GM21529 (cell line): Measurements from ENCODE around the gene USP28.
"Not testable (repeated sequence)": the region's sequence is repeated elsewhere in the genome, so short reads cannot be mapped to it uniquely, and the experiment has no call there.

ENCODE experiments used
- ATAC-seq: cut with Tn5 transposase; IDR thresholded peaks from one replicate; pipeline ENCODE4 v1.9.1; 2021; ENCODE audit not compliant: unreplicated experiment

Gene USP28

DNA sequence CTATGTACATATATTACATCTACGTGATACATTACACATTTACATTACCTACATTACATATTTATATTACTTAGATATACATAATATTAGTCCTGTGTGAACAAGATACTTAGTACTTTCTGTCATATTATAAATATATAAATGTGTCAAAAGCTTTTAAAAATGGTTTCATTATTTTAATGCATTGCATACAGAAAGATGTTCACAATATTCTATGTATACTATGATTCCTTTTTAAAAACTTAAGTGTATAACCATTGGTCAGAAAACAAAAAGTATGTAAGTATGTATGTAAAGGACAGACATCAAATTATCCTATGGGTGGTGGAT lies 101.2 kb downstream of the USP28 start:
- no peak for ATAC-seq

- peak; percentile 98 for ATAC-seq
Measured at GRCh38 chr11:113773416-113774173, 101.8 kb downstream of the USP28 start, which contains the start of gene ZW10. Gene ZW10, minus strand, starts transcription at chr11:113773692. Its CDS starts 26 bp downstream, at chr11:113773666.

DNA sequence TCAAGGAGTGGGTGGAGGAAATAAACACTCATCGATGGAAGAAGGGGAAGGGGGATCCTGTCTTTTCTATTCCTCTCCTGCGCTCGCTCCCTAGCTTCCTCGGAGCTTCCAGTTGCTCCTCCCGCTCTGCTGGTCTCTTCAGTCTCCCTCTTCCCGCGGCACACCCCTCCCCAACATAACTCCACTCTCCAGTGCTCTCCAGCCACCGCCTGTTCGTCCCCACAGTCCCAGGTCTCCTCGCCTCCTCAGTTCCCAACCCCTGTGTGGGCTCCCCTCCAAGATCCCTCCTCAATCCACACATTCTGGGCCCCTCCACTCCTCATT lies 102.3 kb downstream of the USP28 start:
- no peak for ATAC-seq

DNA sequence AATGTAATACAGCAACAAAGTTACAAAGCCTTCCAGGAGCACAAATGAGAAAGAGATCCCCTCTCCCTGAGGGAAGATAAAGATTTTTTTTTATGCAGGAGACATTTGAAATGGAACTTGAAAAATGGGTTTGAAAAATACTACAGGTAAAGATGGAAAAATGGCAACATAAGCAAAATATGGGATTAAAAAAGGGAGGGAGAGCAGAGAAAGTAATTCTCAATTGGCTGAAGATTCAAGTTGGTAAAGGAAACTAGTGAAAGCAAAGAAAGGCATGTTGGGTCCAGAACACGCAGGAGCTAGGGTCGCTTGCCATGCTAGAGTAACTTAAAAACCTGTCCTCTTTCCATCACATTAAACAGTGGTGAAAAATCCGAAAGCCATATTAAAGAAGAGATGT lies 103.4 kb downstream of the USP28 start:
- ATAC-seq, result no peak

DNA sequence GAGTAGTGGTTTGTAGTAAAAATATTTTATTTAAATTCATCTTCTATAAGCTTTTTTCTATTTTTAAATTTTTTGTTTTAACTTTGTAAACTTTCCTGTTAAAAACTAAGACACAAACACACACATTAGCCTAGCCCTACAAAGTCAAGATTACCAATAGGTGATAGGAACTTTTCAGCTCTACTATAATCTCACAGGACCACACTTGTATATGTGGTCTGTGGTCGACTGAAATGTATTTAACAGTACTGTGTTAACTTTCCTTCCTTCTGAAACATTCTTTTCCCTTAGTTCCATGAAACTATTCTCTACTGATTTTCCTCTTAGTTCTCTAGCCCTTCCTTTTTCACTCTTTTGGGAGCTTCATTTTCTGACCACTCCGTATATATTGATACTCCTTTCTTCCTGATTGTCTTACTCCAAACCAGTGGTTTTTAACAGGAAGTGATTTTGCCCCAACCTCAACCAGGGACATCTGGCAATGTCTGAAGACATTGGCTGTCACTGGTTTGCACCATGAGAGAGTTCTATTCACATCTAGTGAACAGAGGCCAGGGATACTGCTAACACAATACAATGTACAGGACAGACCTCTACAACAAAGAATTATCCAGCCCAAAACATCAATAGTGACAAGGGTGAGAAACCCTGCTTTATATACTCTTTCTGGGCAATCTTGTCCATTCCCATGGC lies 110.7 kb downstream of the USP28 start:
- no peak for ATAC-seq

DNA sequence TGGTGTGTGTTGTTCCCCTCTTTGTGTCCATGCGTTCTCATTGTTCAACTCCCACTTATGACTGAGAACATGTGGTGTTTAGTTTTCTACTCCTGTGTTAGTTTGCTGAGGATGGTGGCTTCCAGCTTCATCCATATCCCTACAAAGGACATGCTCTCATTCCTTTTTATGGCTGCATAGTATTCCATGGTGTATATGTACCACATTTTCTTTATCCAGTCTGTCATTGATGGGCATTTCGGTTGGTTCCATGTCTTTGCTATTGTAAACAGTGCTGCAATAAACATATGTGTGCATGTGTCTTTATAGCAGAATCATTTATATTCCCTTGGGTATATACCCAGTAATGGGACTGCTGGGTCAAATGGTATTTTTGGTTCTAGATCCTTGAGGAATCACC lies 112.3 kb downstream of the USP28 start:
- not testable (repeated sequence) for ATAC-seq

GRCh38 chr11:113760241-113760640 lies 115.1 kb downstream of the USP28 start:
- ATAC-seq, result no peak

GRCh38 chr11:113752932-113753331 lies 122.4 kb downstream of the USP28 start:
- no peak for ATAC-seq
